H4 (cell line): ENCODE data around the gene CNTNAP2. TPM values are rescaled to one million over a fixed set of nuclear protein-coding genes. Genes with fewer than 3 reads are reported as not detected.
A peak's percentile ranks its signal among the peaks of the same experiment; 100 is the strongest.

Source experiments
- DNase-seq: peaks from one replicate; pipeline ENCODE4 v3.0.0-alpha.2; 2015; ENCODE audit warnings: low spot score
- total RNA-seq: library from RNA; depleted of rRNA; stranded (reverse); fragments of >200 nt; shearing (Covaris generic); gene quantifications from 2 replicates; pipeline ENCODE4 v1.2.3, GENCODE V29; 2014

CNTNAP2 gene
- total RNA-seq, 1 experiment from 2014 or later, result 1.7 TPM

- DNase-seq, result peak; percentile 51
Observed at GRCh38 chr7:147245274-147245673, 1128.7 kb downstream of the CNTNAP2 start.

- DNase-seq, result no peak
Observed at GRCh38 chr7:147249956-147250355, 1133.4 kb downstream of the CNTNAP2 start.

GRCh38 chr7:147251751-147252325, 1135.2 kb downstream of the CNTNAP2 start:
- DNase-seq, result no peak

- DNase-seq, result no peak
Observed at GRCh38 chr7:147261693-147262092, 1145.1 kb downstream of the CNTNAP2 start.

- DNase-seq, result no peak
Observed at GRCh38 chr7:147265528-147265927, 1148.9 kb downstream of the CNTNAP2 start.

GRCh38 chr7:147276106-147276505, 1159.5 kb downstream of the CNTNAP2 start:
- DNase-seq, result no peak

GRCh38 chr7:147276783-147277370, 1160.3 kb downstream of the CNTNAP2 start:
- no peak for DNase-seq

GRCh38 chr7:147279514-147279913, 1162.9 kb downstream of the CNTNAP2 start:
- DNase-seq, result no peak

- peak; percentile 13 for DNase-seq
Observed at GRCh38 chr7:147279964-147280374, 1163.4 kb downstream of the CNTNAP2 start.

GRCh38 chr7:147282204-147282603, 1165.6 kb downstream of the CNTNAP2 start:
- DNase-seq, result no peak

GRCh38 chr7:147296201-147296600, 1179.6 kb downstream of the CNTNAP2 start:
- DNase-seq, result no peak

GRCh38 chr7:147296986-147297385, 1180.4 kb downstream of the CNTNAP2 start:
- DNase-seq, result no peak

- peak; percentile 30 for DNase-seq
Observed at GRCh38 chr7:147298611-147299043, 1182.0 kb downstream of the CNTNAP2 start.

- no peak for DNase-seq
Observed at GRCh38 chr7:147300293-147300692, 1183.7 kb downstream of the CNTNAP2 start.

GRCh38 chr7:147304376-147304775, 1187.8 kb downstream of the CNTNAP2 start:
- DNase-seq, result no peak

- no peak for DNase-seq
Observed at GRCh38 chr7:147305827-147306226, 1189.2 kb downstream of the CNTNAP2 start.

- no peak for DNase-seq
Observed at GRCh38 chr7:147308539-147308938, 1191.9 kb downstream of the CNTNAP2 start.

- no peak for DNase-seq
Observed at GRCh38 chr7:147311336-147311735, 1194.7 kb downstream of the CNTNAP2 start.

GRCh38 chr7:147321504-147321903, 1204.9 kb downstream of the CNTNAP2 start:
- no peak for DNase-seq

GRCh38 chr7:147332988-147333387, 1216.4 kb downstream of the CNTNAP2 start:
- no peak for DNase-seq

GRCh38 chr7:147363101-147363500, 1246.5 kb downstream of the CNTNAP2 start:
- no peak for DNase-seq

GRCh38 chr7:147376192-147376591, 1259.6 kb downstream of the CNTNAP2 start:
- DNase-seq, result no peak

- no peak for DNase-seq
Observed at GRCh38 chr7:147380926-147381325, 1264.3 kb downstream of the CNTNAP2 start.

- no peak for DNase-seq
Observed at GRCh38 chr7:147394329-147394728, 1277.7 kb downstream of the CNTNAP2 start.
